BE2C (cell line): Measurements from ENCODE around the gene TPSAB1.

Source experiments
- DNase-seq: peaks from one replicate; pipeline ENCODE4 v3.0.0-alpha.2; 2020
- H3K27me3 ChIP-seq: fragments of 250-450 bp; sonication (Bioruptor Pico); 2 replicates; pipeline ENCODE4 v1.5.1; 2020; ENCODE audit warnings: mild to moderate bottlenecking
- H3K36me3 ChIP-seq: fragments of 250-450 bp; sonication (Bioruptor Pico); 2 replicates; pipeline ENCODE4 v1.5.1; 2020; ENCODE audit warnings: mild to moderate bottlenecking
- H3K4me1 ChIP-seq: fragments of 250-450 bp; sonication (Bioruptor Pico); 2 replicates; pipeline ENCODE4 v1.5.1; 2020
- H3K4me3 ChIP-seq: 2 replicates; pipeline ENCODE4 v1.5.1; 2011; ENCODE audit warnings: low read depth, low read length
- H3K9me3 ChIP-seq: fragments of 250-450 bp; sonication (Bioruptor Pico); 2 replicates; pipeline ENCODE4 v1.5.1; 2020
- TF ChIP-seq, protein P1 (sequence below): IDR thresholded peaks from 2 replicates; pipeline ENCODE4 v1.5.1; 2012; ENCODE audit warnings: mild to moderate bottlenecking, low read depth, low read length

TPSAB1 gene

DNA sequence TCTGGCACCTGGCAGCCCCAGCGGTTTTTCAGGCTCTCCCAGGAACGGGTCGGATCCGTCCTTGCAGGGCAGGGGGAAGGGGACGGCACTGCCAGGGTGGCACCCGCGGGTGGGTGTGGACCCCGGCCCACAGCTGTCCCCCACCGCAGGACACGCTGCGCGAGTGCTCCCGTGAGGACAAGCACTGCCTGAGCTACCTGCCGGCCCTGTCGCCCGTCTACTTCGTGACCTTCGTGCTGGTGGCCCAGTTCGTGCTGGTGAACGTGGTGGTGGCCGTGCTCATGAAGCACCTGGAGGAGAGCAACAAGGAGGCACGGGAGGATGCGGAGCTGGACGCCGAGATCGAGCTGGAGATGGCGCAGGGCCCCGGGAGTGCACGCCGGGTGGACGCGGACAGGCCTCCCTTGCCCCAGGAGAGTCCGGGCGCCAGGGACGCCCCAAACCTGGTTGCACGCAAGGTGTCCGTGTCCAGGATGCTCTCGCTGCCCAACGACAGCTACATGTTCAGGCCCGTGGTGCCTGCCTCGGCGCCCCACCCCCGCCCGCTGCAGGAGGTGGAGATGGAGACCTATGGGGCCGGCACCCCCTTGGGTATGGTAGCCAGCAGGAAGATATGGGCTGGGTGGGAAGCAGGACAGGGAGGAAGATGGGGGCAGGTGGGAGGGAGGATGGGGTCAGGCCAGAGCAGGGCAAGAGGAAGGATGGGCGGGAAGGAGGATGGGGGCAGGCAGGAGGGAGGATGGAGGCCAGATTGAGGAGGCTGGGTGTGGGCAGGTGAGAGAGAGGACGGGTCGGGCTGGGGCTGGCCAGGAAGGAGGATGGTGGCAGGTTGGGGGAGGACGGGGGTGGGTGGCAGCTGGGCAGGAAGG, 22.2 kb upstream of the TPSAB1 start:
- TF ChIP-seq, protein P1, sequence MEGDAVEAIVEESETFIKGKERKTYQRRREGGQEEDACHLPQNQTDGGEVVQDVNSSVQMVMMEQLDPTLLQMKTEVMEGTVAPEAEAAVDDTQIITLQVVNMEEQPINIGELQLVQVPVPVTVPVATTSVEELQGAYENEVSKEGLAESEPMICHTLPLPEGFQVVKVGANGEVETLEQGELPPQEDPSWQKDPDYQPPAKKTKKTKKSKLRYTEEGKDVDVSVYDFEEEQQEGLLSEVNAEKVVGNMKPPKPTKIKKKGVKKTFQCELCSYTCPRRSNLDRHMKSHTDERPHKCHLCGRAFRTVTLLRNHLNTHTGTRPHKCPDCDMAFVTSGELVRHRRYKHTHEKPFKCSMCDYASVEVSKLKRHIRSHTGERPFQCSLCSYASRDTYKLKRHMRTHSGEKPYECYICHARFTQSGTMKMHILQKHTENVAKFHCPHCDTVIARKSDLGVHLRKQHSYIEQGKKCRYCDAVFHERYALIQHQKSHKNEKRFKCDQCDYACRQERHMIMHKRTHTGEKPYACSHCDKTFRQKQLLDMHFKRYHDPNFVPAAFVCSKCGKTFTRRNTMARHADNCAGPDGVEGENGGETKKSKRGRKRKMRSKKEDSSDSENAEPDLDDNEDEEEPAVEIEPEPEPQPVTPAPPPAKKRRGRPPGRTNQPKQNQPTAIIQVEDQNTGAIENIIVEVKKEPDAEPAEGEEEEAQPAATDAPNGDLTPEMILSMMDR, result no peak
- no peaks in the 10 kb centered on the region for H3K9me3 ChIP-seq
- H3K36me3 ChIP-seq, result no peaks in the 10 kb centered on the region
- peaks cover 4% of the 10 kb centered on the region; the same call in 1 of the 2 replicates for H3K27me3 ChIP-seq
- no peak overlapping the region for H3K4me3 ChIP-seq
- H3K4me1 ChIP-seq, result no peaks in the 10 kb centered on the region
- DNase-seq, result no peak

- H3K4me1 ChIP-seq, result no peaks in the 10 kb centered on the region
- H3K27me3 ChIP-seq, result peaks cover 4% of the 10 kb centered on the region; the same call in 1 of the 2 replicates
- H3K4me3 ChIP-seq, result no peak overlapping the region
- TF ChIP-seq, protein P1, result no peak
- H3K9me3 ChIP-seq, result no peaks in the 10 kb centered on the region
- no peak for DNase-seq
- H3K36me3 ChIP-seq, result no peaks in the 10 kb centered on the region
These were observed 21.4 kb upstream of the TPSAB1 start for GRCh38 chr16:1218930-1219611.

DNA sequence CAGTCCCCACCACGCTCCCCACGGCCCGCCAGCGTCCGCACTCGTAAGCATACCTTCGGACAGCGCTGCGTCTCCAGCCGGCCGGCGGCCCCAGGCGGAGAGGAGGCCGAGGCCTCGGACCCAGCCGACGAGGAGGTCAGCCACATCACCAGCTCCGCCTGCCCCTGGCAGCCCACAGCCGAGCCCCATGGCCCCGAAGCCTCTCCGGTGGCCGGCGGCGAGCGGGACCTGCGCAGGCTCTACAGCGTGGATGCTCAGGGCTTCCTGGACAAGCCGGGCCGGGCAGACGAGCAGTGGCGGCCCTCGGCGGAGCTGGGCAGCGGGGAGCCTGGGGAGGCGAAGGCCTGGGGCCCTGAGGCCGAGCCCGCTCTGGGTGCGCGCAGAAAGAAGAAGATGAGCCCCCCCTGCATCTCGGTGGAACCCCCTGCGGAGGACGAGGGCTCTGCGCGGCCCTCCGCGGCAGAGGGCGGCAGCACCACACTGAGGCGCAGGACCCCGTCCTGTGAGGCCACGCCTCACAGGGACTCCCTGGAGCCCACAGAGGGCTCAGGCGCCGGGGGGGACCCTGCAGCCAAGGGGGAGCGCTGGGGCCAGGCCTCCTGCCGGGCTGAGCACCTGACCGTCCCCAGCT, 20.3 kb upstream of the TPSAB1 start:
- H3K4me1 ChIP-seq, result no peaks in the 10 kb centered on the region
- no peak overlapping the region for H3K4me3 ChIP-seq
- H3K27me3 ChIP-seq, result peaks cover 4% of the 10 kb centered on the region; the same call in 1 of the 2 replicates
- TF ChIP-seq, protein P1, result no peak
- no peaks in the 10 kb centered on the region for H3K36me3 ChIP-seq
- H3K9me3 ChIP-seq, result no peaks in the 10 kb centered on the region
- no peak for DNase-seq

DNA sequence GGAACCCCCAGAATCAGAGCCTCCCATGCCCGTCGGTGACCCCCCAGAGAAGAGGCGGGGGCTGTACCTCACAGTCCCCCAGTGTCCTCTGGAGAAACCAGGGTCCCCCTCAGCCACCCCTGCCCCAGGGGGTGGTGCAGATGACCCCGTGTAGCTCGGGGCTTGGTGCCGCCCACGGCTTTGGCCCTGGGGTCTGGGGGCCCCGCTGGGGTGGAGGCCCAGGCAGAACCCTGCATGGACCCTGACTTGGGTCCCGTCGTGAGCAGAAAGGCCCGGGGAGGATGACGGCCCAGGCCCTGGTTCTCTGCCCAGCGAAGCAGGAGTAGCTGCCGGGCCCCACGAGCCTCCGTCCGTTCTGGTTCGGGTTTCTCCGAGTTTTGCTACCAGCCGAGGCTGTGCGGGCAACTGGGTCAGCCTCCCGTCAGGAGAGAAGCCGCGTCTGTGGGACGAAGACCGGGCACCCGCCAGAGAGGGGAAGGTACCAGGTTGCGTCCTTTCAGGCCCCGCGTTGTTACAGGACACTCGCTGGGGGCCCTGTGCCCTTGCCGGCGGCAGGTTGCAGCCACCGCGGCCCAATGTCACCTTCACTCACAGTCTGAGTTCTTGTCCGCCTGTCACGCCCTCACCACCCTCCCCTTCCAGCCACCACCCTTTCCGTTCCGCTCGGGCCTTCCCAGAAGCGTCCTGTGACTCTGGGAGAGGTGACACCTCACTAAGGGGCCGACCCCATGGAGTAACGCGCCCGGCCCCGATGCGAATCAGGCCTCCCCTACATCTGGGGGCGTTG, 19.5 kb upstream of the TPSAB1 start:
- H3K36me3 ChIP-seq, result no peaks in the 10 kb centered on the region

GRCh38 chr16:1221628-1222552, 18.6 kb upstream of the TPSAB1 start:
- Histone ChIP-seq H3K9me3 (no peaks in the 10 kb centered on the region), H3K27me3 (peaks cover 4% of the 10 kb centered on the region; the same call in 1 of the 2 replicates), H3K4me3 (no peak overlapping the region), H3K36me3 (no peaks in the 10 kb centered on the region), H3K4me1 (no peaks in the 10 kb centered on the region)
- TF ChIP-seq, protein P1, result no peak
- no peak for DNase-seq

More for the DNA sequence above, 19.5 kb upstream of the TPSAB1 start:
- no peak for DNase-seq
- Histone ChIP-seq H3K4me3 (no peak overlapping the region), H3K4me1 (no peaks in the 10 kb centered on the region), H3K27me3 (peaks cover 4% of the 10 kb centered on the region; the same call in 1 of the 2 replicates), H3K9me3 (no peaks in the 10 kb centered on the region)
- TF ChIP-seq, protein P1, result no peak
